Stimulated activated CD4-positive, alpha-beta T cell treated with anti-CD3 and anti-CD28 coated beads, Interleukin-4, amount 100 ng/mL, for 1 hour (primary cell): ENCODE results near the gene RHBDD1.

Experiments
- DNase-seq: peaks from one replicate; pipeline ENCODE4 v3.0.0-alpha.2; 2020

RHBDD1 gene

DNA sequence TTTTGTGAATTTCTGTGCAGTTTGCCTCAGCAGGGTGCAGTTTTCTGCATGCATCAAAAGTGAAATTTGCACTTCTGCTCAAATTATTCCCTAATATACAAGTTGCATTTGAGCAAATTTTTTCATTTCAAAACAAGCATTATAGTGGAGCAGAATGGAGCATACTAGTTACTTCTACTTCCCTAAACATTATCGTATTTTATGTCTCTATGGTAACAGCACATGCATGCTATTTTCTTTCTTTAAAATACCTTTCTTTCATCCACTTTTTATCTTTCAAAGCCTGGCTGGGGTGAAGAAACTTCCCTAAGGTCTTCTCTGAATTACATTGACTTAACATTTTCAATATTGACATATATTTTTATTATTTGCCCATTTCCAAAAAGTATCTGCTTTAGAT is 11.2 kb downstream of the RHBDD1 start:
- no peak for DNase-seq

DNA sequence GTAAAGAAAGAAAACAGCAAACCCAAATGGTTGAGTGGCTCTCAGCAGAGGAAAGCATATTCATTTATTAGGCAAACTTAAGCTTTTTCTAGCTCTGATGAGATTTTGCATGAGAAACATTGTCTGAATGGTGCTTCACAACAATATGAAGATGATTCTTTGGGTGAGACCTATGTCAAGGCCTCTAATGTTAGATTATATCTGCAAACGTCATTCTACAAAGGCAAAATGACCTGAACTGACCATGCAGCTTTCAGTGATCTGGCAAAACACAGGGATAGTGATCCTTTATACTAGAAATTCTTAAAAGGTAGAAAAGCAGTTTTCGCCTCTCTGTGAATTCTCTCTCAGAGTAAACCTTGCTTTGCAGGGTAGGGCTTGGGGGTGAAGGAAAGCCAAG is 11.7 kb downstream of the RHBDD1 start:
- no peak for DNase-seq

DNA sequence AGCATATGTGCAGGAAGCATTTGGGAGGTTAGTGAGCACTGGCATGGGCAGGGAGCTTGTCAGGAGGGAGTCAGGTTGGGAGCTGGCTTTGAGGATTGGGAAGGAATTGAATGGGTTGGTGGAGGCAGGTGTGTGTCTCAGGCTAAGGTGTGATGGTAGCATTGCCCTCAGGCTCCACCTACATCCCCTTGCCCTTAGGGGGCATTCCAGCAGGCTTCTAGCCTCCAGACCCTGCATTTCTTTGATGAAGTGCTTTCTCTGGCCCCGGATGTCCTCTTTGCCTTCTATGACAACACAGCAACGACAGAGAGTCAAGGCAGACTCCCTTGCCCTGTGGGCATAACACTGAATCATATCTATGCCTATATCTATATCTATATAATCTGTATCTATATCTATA is 13.5 kb downstream of the RHBDD1 start:
- DNase-seq: no peak

DNA sequence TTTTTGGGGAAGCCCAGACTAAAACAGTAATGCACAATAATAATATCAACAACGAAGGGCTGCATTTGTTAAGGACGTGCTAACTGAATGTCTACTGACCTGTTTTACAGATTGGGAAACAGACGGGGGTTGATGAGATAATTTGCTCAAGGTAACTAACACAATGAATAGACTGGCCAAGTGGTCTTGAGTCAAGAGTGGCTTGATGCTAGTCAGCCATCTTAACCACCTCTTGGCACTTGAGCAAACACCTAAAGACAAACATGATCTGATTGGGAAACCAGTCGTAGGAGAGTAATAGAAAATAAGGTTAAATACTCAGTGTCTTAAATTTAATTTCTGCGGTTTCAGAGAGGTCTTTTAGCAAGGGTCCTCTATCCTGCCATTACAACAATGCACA is 14.2 kb downstream of the RHBDD1 start:
- DNase-seq: no peak

DNA sequence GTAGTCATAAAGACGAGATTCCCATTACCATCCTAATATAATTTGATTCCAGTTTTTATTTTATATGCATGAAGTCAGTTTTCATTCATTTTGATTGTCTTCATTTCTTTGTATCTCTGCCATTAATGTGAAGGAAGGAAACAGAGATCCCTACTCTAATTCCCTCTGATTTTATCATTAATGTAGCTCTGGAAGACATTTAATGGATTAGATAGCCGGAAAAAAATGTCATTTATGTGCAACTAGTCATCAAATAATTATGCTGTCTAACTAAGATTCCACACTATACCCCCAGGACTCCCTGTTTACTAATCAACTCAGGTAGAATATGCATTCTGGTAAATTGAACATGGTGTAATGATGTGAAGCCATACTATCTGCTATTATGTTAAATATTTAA is 19.9 kb downstream of the RHBDD1 start:
- DNase-seq: no peak

DNA sequence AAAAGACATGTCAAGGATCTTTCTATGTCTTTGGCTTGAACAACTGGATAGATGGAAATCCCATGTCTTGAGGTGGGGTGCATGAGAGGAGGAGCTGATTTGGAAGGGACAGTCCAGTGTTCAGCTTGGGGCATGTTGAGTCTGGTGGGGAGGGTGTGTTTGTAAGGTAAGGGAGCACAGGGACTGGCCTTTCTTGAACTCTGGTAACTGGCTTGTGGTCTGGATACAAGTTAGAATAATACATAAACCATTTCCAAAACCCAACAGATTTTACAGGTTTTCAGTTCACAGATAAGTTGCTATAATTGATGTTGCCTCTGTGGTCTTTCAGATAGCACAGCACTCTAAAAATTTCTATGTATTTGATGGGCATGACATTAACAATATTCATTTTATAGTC is 24.2 kb downstream of the RHBDD1 start:
- DNase-seq: no peak

DNA sequence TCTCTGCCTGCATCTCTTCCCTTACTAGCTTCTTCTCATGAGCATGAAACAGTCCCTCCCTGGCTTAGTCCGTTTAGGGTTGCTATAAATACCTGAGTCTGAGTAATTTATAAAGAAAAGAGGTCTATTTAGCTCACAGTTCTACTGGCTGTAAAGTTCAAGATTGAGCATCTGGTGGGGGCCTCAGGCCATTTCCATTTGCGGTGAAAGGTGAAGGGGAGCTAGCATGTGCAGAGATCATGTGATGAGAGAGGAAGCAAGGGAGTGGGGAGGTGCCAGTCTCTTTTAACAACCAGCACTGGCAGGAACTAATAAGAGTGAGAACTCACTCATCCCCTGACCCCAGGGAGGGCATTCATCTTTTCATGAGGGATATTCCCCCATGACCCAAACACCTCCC is 26.8 kb downstream of the RHBDD1 start:
- no peak for DNase-seq

DNA sequence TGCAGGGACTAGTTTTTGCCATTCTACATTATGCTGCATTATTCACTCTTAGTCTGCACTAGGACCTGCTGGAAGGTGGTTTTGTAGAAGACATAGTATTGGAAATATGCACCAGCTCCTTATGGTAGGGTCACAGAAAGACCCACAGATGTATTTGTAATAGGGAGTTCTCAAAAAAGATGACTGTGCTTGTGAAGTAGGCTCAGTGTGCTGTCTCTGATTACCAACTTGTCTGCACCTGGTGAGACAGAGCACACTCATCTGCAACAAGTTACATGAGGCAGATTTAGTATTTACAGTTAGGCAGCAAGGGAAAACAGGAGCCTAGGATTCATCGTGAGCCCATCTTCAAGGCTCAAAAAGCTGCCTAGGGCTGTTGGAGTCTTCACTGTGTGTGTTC is 29.4 kb downstream of the RHBDD1 start:
- no peak for DNase-seq

DNA sequence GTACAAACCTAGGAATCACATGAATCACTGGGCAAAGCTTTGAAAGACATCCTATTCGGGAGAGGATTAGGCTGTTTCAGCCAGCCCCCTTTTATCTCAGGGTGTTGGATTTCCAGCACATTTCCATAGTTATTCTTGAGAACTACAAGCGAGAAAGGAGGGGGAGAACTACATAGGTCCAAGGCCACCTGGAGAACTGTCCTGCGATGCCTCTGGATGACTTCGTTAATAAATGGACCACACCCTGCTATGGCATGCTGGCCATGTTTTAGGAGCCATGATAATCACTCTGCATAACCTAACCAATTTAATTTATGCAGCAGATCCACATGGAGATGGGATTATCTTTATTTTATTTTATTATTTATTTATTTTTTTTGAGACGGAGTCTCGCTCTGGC is 29.9 kb downstream of the RHBDD1 start:
- no peak for DNase-seq

DNA sequence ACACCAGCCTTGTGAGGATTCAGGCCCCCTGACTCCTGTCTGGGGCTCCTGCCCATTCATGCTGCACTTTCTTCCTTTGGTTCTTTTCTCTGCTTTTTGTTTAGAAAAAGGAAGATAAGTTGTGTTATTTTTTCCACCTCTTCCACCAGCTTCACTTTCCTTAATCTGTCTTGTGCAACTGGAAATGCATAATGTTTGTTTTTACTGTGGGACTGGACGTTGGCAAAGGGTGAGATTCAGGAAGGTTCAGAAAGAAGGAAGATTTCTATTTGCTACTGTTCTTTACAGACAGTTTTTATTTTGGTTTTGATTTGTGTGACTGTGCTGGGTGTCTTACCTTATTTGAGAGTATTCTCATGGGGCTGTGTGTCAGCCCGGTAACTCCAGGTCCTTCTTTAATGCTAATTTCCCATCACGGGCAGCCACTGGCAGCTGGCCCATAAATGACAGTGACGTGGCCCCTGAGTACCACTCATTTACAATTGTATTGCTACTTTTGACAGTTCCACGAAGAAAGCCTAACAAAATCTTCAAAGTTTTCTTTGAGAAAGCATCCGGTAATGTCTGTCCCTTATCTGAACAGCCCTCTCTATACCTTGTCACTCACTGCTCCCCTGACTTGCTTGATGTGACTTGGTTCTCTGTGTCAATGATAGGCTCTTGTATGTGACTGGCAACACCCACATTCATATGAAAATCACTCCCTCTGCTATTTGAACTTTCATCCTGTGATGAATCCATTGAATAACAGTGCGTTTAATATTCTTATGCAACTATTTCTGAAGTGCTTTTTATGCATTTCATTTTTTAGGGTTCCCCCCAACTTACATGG is 32.7 kb downstream of the RHBDD1 start:
- DNase-seq: no peak

DNA sequence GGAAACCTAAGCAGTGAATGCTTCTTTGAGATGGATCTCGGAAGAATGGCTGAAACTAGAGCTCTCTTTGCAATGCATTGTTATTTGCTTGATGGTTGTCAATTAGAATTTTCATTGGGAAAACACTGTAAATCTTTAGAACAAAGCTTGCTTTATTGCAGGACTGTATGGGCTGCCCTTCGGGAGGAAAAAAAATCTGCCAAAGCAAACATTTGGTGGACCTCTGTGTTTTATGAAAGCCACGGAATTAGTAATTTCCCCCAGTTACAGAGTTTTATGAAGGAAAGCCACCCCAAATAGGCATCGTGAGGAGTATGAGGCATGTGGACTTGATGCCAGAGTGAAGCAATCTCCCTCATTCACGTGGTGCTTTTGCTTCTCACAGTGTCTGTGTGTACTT is 33.5 kb downstream of the RHBDD1 start:
- no peak for DNase-seq

DNA sequence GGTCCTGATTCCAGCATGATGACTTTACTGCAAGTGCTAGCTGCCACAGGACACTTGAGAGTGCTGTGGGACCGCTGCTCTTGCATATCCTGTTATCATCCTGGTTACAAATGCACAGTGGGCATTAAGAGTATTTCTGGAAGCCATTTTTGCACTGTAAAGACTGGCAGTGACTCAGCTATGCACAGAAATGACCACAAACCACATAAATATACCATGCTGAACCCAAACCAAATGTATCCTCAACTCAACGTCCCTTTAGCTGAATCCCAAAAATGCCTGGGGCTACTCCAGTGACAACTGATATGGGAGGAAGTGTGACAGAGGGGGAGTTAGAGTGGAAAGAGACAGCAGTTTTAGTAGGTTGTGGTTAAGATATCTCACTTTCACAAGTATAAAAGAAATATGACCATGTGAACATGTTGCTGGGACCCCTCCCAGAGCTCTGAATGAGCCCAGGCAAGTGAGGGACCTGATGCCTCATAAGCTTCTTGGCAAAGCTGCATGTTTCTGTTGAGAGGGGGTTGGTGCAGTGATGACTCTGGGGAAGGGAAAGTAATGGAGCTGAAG is 37.3 kb downstream of the RHBDD1 start:
- DNase-seq: no peak

DNA sequence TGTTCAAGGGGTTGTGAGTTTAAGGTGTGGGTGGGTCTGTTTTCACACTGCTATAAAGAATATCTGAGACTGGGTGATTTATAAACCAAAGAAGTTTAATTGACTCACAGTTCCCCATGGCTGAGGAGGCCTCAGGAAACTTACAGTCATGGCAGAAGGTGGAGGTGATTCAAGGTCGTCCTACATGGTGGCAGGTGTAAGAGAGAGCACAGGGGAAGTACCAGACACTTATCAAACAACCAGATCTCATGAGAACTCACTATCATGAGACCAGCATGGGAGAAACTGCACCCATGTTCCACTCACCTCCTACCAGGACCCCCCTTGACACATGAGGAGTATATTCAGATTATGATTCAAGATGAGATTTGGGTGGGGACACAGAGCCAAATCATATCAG is 38.0 kb downstream of the RHBDD1 start:
- peak; percentile 6 for DNase-seq

DNA sequence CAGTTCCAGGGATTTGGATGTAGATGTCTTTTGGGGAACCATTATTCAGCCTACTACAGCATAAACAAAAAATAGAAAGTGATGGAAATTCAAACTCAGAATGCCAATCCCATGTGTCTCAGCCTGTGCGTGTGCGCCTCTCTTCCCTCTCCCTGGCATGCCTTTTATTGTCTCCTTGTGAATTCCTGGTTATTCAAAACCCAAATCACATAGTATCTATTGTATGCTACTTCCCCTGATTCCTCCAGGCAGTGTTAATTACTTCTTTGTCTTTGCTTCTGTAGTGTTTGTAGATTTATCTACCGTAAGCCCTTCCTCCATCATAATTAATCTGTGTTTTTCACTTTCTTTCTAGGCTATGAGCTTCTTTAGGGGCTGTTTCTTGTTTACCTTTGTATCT is 38.9 kb downstream of the RHBDD1 start:
- DNase-seq: no peak

DNA sequence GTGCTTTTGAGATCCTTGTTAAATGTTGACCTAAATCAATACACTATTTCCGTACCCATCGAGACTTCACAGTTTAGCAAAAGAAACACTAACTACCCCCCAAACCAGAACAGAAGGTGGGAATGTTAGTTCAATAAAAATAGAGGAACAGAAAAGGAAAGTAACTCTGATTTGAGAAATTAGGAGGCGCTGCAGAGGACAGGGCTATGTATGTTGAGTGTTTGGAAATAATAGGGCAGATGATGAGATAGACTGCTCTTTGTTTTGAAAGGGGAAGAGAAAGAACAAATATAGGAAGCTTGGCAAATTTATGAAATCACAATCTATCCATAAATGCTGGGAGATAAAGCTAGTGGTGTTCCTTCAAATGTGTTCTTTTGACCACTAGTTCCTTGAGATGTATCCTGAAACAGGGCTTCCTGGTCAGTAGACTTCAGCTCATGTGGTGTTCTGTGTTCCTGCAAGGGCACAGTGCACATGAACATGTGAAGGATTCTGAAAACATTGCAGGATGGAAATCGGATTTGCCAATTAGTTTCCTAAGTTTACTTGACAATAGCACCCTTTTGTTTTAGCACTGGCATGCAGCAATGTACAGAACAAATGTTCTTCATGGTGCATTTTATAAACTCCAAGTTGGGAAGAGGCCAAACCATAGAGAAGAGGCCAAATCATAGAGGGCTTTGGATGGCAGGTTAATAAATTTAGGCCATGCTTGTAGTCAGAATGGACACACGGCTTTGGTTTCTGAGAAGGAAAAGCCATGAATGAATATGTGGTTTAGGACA is 39.8 kb downstream of the RHBDD1 start:
- DNase-seq: no peak

DNA sequence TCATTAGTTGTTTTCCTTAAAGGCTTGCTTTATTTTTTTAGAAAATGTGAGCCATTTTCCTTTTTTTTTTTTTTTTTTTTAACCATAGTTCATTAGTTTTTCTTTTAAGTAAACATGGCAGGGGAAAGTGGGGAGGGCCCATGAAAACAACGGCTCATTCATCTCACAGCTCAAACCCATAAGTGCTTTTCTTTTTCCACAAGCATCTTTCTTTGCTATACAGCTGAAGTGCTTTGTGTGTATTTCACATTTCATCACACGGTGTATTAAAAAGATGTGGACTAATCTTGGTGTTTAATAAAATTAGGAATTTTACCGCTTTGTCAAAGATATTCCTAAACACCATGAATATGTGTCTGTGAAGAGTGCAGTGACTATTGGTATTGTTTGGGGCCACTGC is 41.6 kb downstream of the RHBDD1 start:
- DNase-seq: no peak

DNA sequence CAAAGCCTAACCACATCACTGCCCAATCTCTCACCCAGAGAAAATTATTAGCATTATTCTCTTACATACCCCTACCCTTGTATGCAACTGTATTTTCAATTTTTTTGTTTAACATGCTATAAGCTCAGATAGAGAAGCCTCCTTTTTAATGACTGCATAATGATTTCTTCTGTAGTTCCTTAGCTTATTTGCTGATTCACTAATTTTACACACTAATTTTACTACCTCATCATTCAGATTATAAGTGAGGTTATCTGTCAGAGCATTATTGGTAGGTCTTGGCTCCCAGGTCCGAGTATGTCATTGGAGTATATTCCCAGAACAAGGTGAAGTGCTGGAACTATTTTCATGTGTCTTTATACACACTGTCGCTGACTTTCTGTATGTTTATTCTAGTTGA is 45.4 kb downstream of the RHBDD1 start:
- no peak for DNase-seq

DNA sequence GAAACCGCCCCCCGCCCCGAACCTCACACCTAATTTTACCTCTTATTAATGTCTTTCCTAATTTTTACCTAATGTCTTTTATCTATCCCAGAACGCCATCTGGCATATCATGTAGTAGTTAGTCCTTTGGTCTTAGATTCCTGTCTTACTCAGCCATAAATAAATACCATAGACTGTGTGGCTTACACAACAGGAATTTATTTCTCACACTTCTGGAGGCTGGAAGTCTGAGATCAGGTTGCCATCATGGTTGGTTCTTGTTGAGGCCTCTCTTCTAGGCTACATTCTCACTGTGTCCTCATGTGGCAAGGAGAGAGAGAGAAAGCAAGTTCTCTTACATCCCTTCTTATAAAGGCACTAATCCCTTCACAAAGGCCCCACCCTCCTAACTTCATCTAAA is 46.8 kb downstream of the RHBDD1 start:
- no peak for DNase-seq

DNA sequence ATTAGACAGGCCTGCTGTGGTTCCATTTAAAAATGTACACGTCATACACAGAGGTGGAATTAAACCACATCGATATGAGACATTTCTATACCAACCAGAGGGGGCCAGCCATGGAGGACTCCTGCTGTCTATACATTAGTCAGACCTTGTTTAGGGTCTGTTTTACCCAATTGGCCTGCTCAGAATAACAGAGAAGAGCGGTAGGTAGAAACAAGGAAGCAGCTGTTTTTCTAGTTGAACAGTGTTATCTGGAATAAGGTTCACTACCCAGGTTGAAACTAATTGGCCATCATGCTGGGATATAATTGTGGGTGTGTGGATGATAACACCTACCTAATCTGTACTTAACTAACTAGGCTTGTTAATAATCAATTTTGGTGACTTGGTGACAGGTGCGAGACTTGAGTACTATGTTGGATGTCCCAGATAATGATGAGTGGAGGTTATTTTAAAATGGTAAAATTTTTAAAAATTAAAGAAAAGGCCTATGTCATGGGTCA is 47.5 kb downstream of the RHBDD1 start:
- no peak for DNase-seq

DNA sequence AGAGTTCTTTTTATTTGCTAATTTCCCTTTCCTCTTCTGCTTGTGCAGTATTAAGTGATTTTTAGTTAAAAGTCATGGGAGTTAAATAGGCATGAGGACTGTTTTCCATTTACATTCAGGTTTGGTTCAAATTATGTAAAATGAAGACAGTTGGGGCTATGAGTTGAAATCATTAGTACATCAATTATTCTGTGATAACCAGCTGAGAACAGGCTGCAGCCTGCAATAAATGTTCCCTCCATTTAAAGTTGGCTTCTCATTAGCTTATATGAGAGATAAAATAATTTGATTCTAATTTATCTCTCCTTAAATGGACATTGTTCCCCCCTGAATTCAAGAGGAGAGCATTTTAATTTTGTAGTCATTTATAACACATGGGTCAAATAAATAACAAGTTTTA is 48.3 kb downstream of the RHBDD1 start:
- DNase-seq: no peak

DNA sequence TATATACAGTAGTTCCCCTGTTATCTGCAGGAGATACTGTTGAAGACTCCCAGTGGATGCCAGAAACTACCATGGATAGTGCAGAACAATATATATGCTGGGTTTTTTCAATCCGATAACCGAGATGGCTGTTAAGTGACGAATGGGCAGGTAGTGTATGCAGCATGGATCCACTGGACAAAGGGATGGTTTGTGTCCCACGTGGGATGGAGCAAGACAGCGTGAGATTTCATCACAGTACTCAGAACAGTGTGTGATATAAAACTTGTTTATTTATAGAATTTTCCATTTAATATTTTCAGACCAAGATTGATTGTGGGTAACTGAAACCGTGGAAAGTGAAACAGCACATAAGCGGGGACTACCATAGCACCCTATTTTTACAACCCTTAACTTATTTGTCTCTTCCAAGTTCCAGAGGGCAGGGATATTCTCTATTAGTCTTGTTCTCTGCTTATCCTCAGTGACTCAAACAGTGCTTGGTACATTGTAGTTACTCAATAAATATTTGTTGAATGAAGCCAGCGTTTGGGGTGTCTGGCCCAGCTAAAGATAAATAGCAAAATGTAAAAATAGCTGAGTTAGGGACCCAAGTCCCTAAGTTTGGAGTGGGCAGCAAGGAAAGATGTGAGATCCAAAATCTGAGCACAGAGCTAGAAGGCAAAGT is 50.0 kb downstream of the RHBDD1 start:
- DNase-seq: no peak

DNA sequence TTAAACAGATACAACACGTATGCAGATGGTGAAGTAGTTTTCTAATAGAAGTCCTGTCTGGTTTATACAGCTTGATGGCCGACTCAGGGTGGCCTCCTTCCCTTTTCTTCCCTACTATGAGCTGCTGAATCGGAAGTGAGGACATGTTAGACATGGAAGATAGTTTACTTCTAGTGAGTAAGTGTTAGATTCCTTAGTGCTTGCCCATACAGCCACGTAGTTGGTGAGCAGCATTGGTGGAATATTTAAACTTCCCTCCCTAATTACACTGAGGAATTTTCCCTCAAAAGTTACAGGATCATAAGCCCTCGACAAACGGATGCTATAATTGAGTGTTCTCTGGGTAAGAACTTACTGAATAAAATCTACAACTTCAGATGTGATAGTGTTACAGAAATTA is 52.1 kb downstream of the RHBDD1 start:
- no peak for DNase-seq

DNA sequence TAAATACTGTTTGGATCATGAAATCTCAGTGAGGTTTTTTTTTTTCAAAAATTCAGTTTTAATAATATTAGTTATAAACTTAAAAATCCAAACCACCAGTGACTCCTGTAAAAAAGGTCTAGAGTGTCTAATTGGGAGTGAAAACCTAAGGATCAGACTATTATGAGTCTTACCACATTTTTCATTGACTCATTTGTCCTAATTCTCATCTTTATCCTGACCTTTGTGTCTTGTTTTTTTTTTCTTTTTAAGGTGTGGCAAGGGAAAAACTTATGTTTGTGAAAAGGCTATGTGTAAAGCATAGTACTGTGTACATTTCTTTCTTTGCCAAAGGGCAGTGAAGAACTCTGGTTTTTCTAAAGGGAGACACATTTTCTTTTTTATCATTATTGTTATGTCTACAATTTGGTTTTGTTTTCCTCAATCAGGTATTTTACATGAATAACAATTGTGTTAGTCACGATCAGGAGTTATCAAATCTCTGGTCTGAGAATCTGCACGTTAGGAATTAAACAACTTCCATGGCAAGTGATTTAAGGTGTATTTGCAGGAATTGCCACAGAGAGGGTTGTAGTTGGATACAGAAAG is 52.6 kb downstream of the RHBDD1 start:
- no peak for DNase-seq
